NCI-H2107 treated with DMSO at 0.1 percent for 48 hours (cell line): ENCODE results near the gene FNDC8.
"Not testable (repeated sequence)": the region's sequence is repeated elsewhere in the genome, so short reads cannot be mapped to it uniquely, and the experiment has no call there.

Experiments used
- DNase-seq: peaks from one replicate; lab custom pipeline; 2025; ENCODE audit not compliant: unreplicated experiment; lab: John Stamatoyannopoulos, UW

Gene FNDC8

DNA sequence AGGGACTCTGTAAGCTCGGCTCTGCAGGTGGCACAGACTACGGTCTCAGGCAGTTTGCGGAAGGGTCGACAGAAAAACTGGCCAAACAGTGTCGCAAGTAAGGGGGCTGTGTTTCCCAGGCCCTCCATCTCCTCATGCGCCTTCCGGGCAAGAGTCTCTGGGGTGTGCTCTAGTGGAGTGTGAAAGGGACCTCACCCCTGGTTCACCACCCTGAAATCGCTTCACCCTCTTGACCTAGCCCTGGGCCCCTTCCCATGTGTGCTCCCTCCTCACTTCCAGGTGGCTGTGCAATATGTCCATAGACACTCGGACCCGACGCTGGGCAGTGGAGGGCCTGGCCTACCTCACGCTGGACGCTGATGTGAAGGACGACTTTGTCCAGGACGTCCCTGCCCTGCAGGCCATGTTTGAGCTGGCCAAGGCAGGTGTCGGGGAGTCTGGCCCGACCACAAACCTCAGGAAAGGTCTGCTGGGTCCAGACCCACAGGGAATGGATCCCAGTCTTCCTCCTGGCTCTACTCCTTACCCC is 48.5 kb downstream of the FNDC8 start:
- no peak for DNase-seq

DNA sequence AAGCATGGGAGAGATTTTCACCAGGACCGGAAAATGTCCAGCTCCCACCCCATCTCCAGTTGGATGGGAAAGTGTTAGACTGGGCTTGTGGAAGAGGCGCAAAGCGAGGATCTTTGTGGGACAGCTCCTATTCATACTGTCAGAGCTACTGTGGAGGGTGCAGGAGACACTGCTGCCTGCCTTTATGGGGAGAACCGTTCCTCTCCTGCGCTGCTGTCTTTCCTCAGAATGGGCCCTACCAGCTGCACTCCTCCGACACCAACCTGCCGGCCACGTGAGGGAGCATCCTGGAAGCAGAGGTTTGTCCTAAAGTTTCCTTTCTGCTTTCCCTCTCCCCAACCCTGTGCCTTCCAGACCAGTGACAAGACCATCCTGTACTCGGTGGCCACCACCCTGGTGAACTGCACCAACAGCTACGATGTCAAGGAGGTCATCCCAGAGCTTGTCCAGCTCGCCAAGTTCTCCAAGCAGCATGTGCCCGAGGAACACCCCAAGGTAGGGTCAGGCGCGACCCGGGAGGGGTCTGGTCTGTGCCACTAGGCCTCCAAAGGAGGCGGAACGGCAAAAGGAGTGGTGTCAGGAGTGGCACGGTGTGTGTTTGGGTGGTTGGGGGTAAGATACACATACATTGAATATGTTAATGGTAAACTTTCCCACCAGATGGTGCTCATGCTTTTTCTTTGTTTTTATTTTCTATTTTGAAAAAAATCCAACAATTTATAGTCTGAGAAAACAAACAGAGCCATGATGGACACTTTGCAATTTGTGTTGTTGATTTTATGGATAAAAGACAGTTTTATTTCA is 49.8 kb downstream of the FNDC8 start:
- DNase-seq: no peak

DNA sequence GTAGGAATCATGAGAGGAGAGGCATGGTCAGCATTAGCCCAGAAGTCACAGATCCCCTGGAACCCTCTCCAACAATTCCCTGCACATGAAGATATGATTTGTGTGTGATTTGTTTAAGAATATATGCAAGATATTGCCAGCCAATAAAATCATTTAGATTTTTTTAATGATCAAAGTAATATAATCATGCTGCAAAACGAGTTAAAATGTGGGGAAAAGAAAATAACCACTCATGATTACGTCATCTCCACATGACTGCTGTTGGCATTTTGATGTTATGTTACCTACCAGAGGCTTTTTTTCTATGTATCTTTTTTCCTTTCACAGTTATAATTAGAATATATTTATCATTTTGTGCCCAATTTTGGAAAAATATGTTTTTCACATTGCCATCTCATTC is 50.4 kb downstream of the FNDC8 start:
- DNase-seq: no peak

DNA sequence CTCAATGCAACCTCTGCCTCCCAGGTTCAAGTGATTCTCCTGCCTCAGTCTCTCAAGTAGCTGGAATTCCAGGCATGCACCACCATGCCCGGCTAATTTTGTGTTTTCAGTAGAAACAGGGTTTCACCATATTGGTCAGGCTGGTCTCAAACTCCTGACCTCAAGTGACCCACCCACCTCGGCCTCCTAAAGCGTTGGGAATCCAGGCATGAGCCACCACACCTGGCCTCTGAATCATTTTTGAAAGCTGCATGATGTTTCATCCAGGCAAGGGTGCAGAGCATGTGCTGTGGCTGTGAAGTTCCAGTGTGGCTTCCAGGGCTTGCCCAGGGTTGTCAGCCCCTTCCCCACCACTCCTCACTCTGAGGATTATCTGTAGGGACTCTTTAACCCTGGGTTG is 50.9 kb downstream of the FNDC8 start:
- DNase-seq: not testable (repeated sequence)

DNA sequence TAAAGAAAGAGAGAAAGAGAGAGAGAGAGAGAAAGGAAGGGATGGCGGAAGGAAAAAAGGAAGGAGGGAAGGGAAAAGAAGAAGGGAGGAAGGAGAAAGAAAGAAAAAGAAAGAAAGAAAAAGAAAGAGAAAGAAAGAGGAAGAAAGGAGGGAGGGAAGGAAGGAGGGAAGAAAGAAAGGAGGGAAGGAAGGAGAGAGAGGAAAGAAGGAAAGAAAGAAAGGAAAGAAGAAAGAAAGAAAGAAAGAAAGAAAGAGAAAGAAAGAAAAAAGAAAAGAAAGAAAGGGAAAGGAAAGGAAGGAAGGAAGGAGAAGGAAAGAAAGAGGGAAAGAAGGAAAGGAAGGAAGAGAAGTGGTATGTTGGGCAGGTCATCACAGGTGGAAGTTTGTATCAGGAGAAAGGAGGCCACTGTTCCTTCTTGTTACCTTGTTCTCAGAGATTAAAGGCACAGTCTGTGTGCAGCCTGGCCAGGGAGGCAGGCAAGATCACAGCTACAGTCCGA is 53.5 kb downstream of the FNDC8 start:
- DNase-seq: no peak

DNA sequence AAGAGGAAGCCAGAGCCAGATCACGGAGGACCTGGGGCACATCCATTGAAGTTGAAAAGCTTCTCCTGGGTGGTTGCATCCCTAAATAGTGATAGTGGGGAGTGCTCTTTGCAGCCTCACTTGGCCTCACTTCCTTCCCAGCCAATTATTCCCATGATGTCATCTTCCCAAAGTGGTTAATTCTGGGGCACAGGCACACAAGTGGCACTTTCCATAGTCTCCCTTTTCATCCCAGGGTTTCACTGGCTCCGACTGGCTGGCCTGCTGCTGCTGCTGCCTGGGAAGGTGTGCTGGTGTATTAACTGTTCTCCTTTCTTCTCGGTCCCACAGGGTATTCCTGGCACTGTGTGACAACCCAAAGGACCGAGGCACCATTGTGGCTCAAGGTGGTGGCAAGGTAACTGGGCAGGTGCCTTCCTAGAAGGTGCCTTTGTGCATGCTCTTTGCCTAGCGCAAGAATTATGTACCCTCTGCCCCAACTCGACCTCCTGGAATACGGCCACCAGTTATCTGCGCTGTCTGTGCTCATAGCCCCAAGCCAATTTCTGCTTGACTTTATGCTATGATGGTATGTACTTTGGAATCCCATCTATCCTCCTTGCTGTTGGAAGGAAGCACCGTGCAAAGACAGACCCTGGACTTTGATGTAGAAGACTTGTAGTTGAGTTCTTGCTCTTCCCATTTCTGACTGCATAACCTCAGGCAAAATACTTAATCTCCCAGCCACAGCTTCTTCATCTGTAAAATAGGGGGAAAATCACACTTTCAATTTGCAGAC is 54.4 kb downstream of the FNDC8 start:
- no peak for DNase-seq

DNA sequence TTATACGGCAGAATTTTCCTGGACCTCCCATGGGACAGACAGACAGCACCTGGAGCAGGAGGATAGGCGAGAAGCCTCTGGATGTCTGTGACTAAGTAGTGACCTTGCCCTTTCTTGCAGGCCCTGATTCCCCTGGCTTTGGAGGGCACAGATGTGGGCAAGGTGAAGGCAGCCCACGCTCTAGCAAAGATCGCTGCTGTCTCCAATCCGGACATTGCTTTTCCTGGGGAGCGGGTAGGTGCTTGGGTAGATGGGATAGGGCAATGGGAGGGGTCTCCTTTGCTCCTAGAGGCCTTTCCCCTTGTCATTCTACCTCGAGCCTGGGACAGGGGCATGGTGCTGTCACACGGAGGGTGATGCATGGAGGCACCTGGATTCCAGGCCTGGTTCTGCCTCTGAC is 55.5 kb downstream of the FNDC8 start:
- DNase-seq: no peak

DNA sequence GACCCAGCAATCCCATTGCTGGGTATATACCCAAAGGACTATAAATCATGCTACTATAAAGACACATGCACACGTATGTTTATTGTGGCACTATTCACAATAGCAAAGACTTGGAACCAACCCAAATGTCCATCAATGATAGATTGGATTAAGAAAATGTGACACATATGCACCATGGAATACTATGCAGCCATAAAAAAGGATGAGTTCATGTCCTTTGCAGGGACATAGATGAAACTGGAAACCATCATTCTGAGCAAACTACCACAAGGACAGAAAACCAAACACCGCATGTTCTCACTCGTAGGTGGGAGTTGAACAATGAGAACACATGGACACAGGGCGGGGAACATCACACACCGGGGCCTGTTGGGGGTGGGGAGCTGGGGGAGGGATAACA is 58.0 kb downstream of the FNDC8 start:
- DNase-seq: not testable (repeated sequence)
